Putamen (tissue), 1 donor: ENCODE results near the gene MELTF.

ENCODE experiments used
- DNase-seq: peaks from one replicate; pipeline ENCODE4 v3.0.0-alpha.2; 2016; ENCODE audit warnings: low spot score

MELTF gene

DNA sequence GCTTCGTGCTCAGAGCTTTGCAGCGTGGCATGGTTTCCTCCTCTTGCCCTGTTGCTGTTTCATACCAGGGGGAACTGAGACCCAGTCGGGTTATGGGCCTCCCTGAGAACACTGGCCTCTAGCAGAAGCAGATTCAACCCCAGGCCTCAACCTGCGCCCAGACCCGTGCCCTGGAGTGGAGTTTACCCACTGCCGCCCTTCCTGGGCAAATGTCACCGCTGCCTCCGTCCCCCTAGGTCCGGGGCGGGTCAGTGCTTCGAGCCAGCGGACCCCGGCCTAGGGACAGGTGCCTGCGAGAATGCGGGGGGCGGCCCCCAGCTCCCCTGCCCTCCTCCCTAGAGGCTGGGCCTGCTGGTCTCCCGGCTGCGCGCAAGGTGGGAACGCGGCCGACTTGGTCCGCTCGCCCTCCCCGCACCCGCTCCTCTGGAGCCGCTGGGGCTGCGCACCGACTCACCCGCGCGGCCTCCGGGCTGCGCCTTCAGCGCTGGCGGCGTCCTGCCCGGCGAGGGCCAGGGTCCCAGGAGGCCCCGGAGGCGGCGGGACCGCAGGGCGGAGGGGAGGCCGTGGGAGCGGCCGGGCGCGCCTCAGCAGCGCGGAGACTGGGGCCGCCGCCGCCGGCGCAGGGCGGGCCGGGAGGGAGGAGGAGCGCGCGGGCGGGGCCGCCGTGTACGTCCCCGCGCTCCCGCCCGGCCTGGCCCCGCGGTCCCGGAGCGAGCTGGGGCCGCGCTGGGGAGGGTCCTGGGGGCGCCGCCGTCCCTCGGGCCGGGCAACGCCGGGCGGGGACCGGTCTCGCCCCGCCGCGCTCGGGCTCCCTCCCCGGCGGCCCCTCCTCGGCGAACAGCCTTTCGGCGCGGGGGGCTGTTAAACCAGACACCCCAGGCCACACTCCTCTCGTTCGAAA, 61.1 kb downstream of the MELTF start, which contains the start of gene PIGZ:
TSS of gene PIGZ (minus strand) at position 601 of the 901 bp plus-strand sequence. CDS start 16,802 bp downstream, outside the sequence.
- DNase-seq: peak; percentile 34

DNA sequence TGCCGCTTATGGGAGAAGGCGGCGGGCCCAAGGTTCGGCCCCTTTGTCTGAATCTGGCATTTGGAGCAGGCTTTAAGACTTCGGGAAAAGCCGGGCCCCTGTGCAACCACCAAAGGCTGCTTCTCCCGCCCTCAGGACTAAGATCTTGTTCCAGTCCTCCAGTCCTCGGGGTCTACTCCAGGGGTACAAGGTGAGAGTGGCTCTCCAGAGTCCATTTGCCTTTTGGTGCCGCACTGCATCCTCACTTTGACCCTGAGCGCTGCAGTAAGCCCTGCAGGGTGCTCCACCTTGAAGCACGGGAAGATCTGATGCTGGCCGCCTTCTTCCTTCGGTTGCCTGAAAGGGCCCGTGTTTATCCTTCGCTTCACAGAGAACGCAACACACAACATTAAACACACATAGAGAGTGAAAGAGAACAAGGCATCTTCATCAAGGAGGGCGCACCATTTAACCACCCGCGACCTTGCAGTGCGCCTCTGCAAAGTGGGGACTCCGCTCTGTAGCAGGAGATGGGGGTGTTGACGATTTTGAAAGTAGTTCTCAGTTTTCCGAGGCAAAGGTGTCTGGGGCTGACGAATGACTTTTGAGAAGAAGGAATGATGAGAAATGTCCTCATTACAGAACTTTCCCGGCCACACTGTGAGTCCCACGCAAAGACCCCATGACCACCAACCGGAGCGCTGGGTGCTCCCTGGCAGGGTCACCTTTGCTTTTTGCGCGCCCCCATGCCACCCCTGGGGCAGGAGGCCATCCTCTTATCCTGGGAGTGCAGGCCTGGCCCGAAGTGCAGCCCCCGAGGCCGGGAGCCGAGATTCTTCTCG, 62.0 kb downstream of the MELTF start:
- DNase-seq: no peak

DNA sequence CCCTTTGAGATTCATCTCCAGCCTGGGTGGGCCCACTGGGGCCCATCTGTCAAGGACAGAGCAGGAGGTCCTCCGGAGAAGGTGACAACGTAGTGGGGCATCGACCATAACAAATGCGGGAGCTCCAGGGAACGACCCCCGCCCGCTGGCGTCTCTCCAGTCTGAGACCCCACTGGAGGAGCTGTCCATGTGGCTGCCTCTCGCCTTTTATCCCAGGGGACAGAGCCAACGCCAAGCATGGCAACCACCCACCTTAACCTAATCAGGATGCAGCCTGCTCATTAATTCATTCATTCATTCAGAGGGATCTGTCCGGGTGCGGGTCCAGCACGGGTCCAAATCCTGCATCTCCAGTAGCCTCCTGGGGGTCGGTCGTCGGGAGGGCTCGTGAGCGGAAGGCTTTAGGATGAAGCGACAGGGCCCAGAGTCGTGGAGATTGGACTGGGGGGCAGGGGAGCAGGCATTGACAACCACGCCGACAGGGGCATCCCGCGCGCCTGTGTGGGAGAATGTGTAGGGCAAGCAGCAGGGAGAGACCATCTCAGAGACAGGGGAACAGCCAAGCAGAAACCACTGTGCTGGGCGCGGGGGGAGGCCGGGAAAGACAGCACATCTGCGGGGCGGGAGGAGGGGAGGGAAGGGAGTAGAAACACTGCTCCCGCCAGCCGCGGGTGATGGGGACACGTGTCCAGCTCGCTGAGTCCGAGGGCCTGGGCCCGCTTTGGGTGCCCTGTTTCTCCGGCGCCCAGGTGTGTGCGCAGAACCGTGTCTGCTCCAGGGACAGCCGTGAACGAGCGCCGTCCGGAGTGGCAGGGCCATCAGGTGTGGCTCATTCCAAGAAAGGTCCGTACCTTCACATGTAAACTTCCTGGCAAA, 62.9 kb downstream of the MELTF start:
- DNase-seq: no peak

DNA sequence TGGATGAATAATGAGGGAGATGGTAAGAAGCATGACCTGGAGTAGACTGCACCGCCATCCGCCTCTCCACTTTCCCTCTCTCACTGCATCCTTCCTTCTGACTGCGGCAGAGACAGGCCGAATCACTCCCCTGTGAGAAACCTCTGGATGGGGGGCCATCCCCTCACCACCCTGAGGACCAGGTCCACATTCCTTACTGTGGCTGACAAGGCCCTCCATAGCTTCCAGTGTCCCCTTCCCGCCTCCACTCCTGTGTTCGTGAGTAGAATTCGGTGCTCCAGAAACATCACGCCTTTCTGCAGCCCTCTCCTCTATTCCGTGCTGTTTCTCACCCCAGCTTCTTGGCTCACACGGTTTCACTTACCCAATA, 63.8 kb downstream of the MELTF start:
- DNase-seq: no peak

DNA sequence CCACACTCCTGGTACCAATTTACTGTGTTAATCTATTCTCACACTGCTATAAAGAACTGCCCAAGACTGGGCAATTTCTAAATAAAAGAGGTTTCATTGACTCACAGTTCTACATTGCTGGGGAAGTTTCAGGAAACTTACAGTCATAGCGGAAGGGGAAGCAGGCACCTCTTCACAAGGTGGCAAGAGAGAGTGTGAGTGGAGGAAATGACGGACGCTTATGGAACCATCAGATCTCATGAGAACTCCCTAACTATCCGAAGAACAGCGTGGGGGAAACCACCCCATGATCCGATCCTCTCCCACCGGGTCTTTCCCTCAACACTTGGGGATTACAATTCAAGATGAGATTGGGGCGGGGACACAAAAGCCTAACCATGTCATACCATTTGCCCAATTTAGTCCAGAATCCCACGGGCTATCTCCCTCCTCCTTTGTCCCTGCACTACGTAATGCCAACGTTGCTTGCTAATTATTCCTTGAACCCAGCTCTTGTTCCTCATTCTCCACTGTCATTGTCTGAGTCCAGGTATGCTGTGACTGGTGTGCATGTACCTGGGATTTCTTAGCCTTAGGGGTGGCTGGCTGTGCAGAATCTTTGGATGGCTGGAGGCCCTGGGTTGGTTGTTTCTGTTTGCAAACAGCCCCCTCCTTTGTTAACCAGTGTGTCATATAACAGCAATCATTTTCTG, 64.4 kb downstream of the MELTF start:
- no peak for DNase-seq

DNA sequence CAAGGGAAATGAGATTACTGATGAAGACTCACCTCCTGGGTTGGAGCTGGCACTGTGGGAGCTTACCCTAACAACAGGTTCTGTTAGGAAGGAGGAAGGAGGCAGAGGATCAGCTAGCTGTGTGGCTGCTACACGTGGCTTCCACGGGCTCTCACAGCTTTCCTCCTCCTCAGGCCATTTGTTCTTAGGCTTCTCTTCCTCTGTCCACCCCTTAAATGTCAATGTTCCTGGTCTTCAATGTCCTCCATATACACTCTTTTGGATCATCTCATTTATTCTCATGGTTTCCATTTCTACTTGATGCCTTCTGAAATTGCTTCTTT, 66.0 kb downstream of the MELTF start:
- no peak for DNase-seq

DNA sequence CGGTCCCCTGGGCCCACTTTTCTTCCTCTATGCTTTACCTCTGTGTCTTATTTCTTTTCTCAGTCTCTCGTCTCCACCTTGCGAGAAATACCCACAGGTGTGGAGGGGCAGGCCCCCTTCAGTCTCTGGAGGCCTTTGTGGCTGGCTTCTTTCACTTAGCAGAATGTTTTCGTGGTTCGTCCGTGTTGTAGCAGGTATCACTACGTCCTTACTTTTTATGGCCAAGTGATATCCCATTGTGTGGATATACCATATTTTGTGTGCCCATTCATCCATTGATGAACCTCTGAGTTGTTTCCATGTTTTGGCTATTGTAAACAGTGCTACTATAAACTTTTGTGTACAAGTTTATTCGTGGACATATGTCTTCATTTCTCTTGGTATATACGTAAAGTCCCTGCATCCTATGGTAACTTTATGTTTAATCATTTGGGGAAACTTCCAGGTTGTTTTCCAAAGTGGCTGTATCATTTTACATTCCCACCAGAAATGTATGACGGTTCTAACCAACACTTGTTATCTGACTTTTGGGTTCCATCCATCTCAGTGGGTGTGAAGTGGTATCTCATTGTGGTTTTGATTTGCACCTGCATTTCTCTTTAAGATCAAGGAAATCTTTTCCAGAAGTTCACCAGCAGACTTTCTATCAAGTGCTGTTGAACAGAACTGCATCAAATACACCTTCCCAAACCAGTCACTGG, 66.5 kb downstream of the MELTF start:
- DNase-seq: no peak

DNA sequence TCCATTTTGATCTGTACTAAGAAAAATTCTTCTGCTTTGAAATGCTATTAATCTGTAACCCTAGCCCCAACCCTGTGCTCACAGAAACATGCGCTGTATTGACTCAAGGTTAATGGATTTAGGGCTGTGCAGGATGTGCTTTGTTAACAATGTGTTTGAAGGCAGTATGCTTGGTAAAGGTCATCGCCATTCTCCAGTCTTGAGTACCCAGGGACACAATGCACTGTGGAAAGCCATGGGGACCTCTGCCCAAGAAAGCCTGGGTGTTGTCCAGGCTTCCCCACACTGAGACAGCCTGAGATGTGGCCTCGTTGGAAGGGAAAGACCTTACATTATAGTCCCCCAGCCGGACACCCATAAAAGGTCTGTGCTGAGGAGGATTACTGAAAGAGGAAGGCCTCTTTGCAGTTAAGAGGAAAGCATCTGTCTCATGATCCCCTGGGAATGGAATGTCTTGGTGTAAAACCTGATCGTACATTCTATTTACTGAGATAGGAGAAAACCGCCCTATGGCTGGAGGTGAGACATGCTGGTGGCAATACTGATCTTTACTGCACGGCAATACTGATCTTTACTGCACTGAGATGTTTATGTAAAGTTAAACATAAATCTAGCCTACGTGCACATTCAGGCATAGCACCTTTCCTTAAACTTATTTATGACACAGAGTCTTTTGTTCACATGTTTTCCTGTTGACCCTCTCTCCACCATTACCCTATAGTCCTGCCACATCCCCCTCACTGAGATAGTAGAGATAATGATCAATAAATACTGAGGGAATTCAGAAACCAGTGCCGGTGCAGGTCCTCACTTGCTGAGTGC, 67.3 kb downstream of the MELTF start:
- DNase-seq: no peak

DNA sequence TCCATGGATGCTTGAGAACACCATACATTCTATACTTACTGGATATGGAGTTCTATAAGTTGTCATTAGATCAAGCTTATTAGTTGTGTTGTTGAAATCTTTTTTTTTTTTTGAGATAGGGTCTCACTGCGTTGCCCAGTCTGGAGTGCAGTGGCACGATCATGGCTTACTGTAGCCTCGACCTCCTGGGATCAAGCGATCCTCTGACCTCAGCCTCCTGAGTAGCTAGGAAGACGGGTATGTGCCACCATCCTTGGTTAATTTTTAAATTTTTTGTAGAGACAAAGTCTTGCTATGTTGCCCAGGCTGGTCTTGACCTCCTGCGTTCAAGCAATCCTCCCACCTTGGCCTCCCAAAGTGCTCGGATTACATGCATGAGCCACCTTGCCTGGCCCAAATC, 74.8 kb downstream of the MELTF start:
- no peak for DNase-seq
